ENCODE results near the gene GPR15LG.

The GPR15LG gene

DNA sequence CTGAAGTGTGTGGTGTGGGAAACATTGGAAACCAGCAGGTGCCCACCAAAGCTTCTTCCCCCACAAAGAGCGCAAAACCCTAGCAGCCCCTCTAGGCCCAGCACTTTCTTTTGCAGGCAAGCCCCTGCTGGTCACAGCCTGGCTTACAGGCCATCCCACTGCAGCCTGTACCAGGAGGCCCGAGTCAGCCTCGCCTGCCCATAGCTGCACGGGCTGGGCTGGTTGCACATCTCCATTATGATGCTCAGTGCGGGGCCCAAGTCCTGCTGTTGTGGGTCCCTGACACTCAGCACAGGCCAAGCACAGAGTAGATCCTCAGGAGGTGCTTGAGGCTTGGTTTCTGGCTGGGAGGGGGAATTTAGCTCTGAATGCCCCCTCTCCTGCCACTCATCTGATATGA lies 28.7 kb downstream of the GPR15LG start:
- ChIA-PET POLR2A (ENCODE audit: low non-redundant PET) (no interaction called here), CTCF (interaction anchor here (1.4 kb wide), 1 partner anchor 54 kb away, joined by 7 read pairs; no protein-coding TSS in a partner anchor)
- DNase-seq (ENCODE audit: low spot score): no peak
- no peak for TF ChIP-seq CTCF (conservative IDR thresholded peaks at IDR 0.05; ENCODE audit: low read depth)
- no peak overlapping the region for H3K27ac ChIP-seq

- ChIA-PET POLR2A (ENCODE audit: low non-redundant PET) (no interaction called here), CTCF (interaction anchor here (0.7 to 2.1 kb wide), 3 partner anchors 38 to 62 kb away, joined by 4 to 11 read pairs (median 6); no protein-coding TSS in a partner anchor)
- no peak for DNase-seq (ENCODE audit: low spot score)
- no peak overlapping the region for H3K27ac ChIP-seq
- no peak; the same call in 1 of the 2 replicates for TF ChIP-seq CTCF (conservative IDR thresholded peaks at IDR 0.05; ENCODE audit: low read depth)
Observed at GRCh38 chr10:84204122-84204521, 30.5 kb downstream of the GPR15LG start.

- ChIA-PET POLR2A (ENCODE audit: low non-redundant PET) (no interaction called here), CTCF (interaction anchor here (0.7 to 2.1 kb wide), 4 partner anchors 22 to 63 kb away, joined by 3 to 11 read pairs (median 5); no protein-coding TSS in a partner anchor)
- no peak for TF ChIP-seq CTCF (conservative IDR thresholded peaks at IDR 0.05; ENCODE audit: low read depth)
- H3K27ac ChIP-seq: no peak overlapping the region
- DNase-seq (ENCODE audit: low spot score): no peak
Observed at GRCh38 chr10:84204610-84205009, 31.0 kb downstream of the GPR15LG start.

DNA sequence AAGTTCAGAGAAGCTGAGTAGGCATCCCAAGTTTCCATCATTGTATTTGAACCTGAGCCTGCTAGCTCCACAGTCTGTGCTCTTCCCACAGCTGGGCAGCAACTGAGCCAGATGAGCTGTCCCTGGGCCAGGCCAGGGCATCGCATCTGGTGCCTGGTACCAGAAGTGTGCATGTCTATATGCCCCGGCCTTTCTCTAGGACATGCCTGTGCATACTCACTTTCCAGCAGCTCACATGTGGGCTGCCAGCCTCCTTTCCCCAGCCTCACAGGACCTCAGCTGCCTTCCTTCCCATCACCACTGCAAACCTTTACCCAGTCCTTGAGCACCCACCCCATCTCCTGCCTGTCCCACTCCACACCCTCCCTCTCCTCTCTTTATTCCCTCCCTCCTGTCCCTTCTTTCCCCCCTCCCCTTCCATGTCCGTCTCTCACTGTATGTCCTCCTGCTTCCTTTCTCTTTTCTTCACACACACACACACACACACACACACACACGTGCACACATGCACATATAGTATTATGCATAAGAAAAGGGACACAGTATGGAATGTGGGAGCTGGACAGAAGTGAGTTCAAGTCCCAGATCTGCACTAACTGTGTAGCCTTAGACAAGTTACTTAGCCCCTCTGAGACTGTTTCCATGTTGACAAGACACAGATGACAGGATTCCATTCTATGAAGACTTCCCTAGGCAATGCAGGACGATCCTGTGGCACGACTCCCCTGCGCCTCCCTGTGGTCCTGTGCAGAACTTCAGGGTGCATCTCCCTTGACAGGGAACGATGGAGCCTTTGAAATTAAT lies 31.6 kb downstream of the GPR15LG start:
- ChIA-PET CTCF (interaction anchor here (0.6 to 2.1 kb wide), 6 partner anchors 23 to 64 kb away, joined by 3 to 11 read pairs (median 4); partner anchors contain the start of gene LRIT1), POLR2A (ENCODE audit: low non-redundant PET) (interaction anchor here (0.7 kb wide), 1 partner anchor 12 kb away, joined by 4 read pairs; no protein-coding TSS in a partner anchor)
- TF ChIP-seq CTCF (conservative IDR thresholded peaks at IDR 0.05; ENCODE audit: low read depth): peak; percentile 90
- no peak overlapping the region for H3K27ac ChIP-seq
- DNase-seq (ENCODE audit: low spot score): peak; percentile 76

- CTCF ChIA-PET: interaction anchor here (0.6 to 2.1 kb wide), 5 partner anchors 47 to 64 kb away, joined by 3 to 11 read pairs (median 4); no protein-coding TSS in a partner anchor
- DNase-seq (ENCODE audit: low spot score): no peak
- no peak overlapping the region for H3K27ac ChIP-seq
- POLR2A ChIA-PET (ENCODE audit: low non-redundant PET): interaction anchor here (0.7 kb wide), 1 partner anchor 11 kb away, joined by 4 read pairs; no protein-coding TSS in a partner anchor
- TF ChIP-seq CTCF (conservative IDR thresholded peaks at IDR 0.05; ENCODE audit: low read depth): peak; percentile 54; the same call in 1 of the 2 replicates
Observed at GRCh38 chr10:84205853-84206525, 32.4 kb downstream of the GPR15LG start.

DNA sequence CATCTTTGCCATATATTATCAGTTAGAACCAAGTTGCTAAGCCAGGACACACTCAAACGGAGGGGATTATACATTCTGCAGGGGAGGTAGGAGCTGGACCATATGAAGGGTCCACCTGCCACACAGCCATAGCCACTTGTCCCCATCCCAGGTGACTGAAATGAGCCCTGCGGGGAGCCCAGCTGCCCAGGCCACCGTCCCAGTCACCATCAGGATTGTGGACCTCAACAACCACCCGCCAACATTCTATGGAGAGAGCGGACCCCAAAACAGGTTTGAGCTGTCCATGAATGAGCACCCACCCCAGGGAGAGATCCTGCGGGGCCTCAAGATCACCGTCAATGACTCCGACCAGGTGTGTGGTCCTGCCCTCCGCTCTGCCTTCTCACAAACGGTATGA lies 34.4 kb downstream of the GPR15LG start:
- TF ChIP-seq CTCF (conservative IDR thresholded peaks at IDR 0.05; ENCODE audit: low read depth): no peak
- no peak for DNase-seq (ENCODE audit: low spot score)
- H3K27ac ChIP-seq: no peak overlapping the region
- CTCF ChIA-PET: interaction anchor here (0.6 kb wide), 1 partner anchor 60 kb away, joined by 3 read pairs; no protein-coding TSS in a partner anchor
- POLR2A ChIA-PET (ENCODE audit: low non-redundant PET): no interaction called here
